Neural cell (in vitro differentiated cells): Measurements from ENCODE around the gene CBFA2T3.

Experiments
- EP300 ChIP-seq: fragments of 450-650 bp; conservative IDR thresholded peaks from 2 replicates; pipeline ENCODE4 v1.6.1; 2014; ENCODE audit warnings: antibody characterized with exemption, mild to moderate bottlenecking, moderate library complexity; ENCODE audit not compliant: poor library complexity, severe bottlenecking
- EZH2 ChIP-seq: fragments of 200-600, 300-800 bp; shearing (Covaris generic), sonication (generic); IDR thresholded peaks from 2 replicates; pipeline ENCODE4 v1.6.1; 2014; ENCODE audit warnings: antibody characterized with exemption, low read length, borderline replicate concordance, mild to moderate bottlenecking; ENCODE audit not compliant: insufficient read depth, poor library complexity, severe bottlenecking
- MXI1 ChIP-seq: fragments of 450-650 bp; conservative IDR thresholded peaks from 2 replicates; pipeline ENCODE4 v1.6.1; 2014; ENCODE audit warnings: antibody characterized with exemption, mild to moderate bottlenecking; ENCODE audit not compliant: poor library complexity, severe bottlenecking
- POLR2AphosphoS5 ChIP-seq: IDR thresholded peaks from 2 replicates; pipeline ENCODE4 v1.6.1; 2012
- RAD21 ChIP-seq: fragments of 450-650 bp; conservative IDR thresholded peaks from 2 replicates; pipeline ENCODE4 v1.6.1; 2014; ENCODE audit warnings: antibody characterized with exemption, mild to moderate bottlenecking, moderate library complexity
- TAF1 ChIP-seq: IDR thresholded peaks from 2 replicates; pipeline ENCODE4 v1.6.1; 2012; ENCODE audit warnings: low read depth
- TF ChIP-seq, protein P1 (sequence below): IDR thresholded peaks from 2 replicates; pipeline ENCODE4 v1.6.1; 2012; ENCODE audit warnings: borderline replicate concordance
- TF ChIP-seq, protein P2 (sequence below): fragments of 450-650 bp; IDR thresholded peaks from 2 replicates; pipeline ENCODE4 v1.5.1; 2014; ENCODE audit warnings: antibody characterized with exemption, mild to moderate bottlenecking, moderate library complexity; ENCODE audit not compliant: poor library complexity, severe bottlenecking

DNA sequence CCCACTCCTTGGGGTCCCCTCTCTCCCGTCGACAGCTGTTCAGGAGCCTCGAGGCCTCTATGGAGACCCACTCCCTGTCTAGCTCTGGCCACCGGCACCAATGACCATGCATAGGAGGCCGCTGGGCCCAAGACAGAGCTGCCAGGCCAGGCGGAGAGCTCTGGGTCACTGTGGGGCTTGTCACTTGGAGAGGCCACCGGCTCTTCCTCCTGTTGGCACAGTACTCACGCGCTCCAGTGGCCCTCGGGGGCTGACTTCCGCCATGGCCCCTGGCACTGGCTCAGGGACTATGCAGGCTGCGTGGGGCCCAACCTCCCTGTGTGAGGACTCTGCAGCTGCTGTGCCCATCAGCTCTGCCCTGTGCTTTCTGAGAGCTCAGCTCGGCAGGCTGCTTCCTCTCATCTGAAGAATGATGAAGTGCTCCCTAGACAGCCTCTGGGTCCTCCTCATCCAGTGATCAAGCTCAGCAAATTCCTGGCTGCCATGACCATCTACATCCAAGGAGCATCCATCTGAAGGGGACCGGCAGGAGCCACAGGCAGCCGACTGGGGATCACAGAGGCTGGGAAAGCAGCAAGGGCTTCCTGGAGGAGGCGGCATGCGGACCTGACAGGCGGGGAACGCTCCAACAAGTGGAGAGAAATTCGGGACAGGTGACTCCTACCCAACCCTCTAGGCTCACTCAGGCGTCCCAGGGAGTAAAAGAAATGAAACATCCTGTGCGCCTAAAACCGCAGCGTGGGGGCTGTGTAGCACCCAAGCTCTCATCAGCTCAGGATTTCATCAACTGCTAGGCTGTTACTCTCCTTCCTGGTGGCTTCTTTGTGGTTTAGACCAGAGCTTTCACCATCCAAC lies 137.0 kb downstream of the CBFA2T3 start:
- TF ChIP-seq EP300 (no peak), RAD21 (no peak), TAF1 (no peak), EZH2 (no peak), MXI1 (no peak), POLR2AphosphoS5 (no peak)
- TF ChIP-seq, protein P1, sequence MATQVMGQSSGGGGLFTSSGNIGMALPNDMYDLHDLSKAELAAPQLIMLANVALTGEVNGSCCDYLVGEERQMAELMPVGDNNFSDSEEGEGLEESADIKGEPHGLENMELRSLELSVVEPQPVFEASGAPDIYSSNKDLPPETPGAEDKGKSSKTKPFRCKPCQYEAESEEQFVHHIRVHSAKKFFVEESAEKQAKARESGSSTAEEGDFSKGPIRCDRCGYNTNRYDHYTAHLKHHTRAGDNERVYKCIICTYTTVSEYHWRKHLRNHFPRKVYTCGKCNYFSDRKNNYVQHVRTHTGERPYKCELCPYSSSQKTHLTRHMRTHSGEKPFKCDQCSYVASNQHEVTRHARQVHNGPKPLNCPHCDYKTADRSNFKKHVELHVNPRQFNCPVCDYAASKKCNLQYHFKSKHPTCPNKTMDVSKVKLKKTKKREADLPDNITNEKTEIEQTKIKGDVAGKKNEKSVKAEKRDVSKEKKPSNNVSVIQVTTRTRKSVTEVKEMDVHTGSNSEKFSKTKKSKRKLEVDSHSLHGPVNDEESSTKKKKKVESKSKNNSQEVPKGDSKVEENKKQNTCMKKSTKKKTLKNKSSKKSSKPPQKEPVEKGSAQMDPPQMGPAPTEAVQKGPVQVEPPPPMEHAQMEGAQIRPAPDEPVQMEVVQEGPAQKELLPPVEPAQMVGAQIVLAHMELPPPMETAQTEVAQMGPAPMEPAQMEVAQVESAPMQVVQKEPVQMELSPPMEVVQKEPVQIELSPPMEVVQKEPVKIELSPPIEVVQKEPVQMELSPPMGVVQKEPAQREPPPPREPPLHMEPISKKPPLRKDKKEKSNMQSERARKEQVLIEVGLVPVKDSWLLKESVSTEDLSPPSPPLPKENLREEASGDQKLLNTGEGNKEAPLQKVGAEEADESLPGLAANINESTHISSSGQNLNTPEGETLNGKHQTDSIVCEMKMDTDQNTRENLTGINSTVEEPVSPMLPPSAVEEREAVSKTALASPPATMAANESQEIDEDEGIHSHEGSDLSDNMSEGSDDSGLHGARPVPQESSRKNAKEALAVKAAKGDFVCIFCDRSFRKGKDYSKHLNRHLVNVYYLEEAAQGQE = no peak
- TF ChIP-seq, protein P2, sequence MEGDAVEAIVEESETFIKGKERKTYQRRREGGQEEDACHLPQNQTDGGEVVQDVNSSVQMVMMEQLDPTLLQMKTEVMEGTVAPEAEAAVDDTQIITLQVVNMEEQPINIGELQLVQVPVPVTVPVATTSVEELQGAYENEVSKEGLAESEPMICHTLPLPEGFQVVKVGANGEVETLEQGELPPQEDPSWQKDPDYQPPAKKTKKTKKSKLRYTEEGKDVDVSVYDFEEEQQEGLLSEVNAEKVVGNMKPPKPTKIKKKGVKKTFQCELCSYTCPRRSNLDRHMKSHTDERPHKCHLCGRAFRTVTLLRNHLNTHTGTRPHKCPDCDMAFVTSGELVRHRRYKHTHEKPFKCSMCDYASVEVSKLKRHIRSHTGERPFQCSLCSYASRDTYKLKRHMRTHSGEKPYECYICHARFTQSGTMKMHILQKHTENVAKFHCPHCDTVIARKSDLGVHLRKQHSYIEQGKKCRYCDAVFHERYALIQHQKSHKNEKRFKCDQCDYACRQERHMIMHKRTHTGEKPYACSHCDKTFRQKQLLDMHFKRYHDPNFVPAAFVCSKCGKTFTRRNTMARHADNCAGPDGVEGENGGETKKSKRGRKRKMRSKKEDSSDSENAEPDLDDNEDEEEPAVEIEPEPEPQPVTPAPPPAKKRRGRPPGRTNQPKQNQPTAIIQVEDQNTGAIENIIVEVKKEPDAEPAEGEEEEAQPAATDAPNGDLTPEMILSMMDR = no peak
